Uterus (tissue), 2 donors: Measurements from ENCODE around the gene TPMT.

Experiments used
- CTCF ChIP-seq, 4 experiments: fragments of 200-600 bp in 2 of 4; fragments of 450-650 bp in 2 of 4; sonication (generic) in 2 of 4; IDR thresholded peaks; one replicate each; pipeline ENCODE4 v1.5.1; 2016 to 2019; ENCODE audit warnings: antibody characterized with exemption in 4 of 4, mild to moderate bottlenecking in 2 of 4, moderate library complexity in 1 of 4
- POLR2A ChIP-seq, 2 donors: fragments of 450-650 bp; IDR thresholded peaks; one replicate each; pipeline ENCODE4 v1.6.1; 2016; ENCODE audit warnings: antibody characterized with exemption in 2 of 2, mild to moderate bottlenecking in 1 of 2, moderate library complexity in 1 of 2

GRCh38 chr6:18154507-18155149 is at the start of gene TPMT:
- TF ChIP-seq CTCF (IDR thresholded peaks at IDR 0.05) = no peak
- peak; percentile 39 to 44 for TF ChIP-seq POLR2A (IDR thresholded peaks at IDR 0.05)
